ENCODE results near the gene STAC3.

STAC3 gene

GRCh38 chr12:57216921-57217879, 33.8 kb downstream of the STAC3 start:
- Histone ChIP-seq H3K27me3 (ENCODE audit: control insufficient read depth, insufficient read depth, low read length) (peaks cover 88% of the 10 kb centered on the region), H3K4me1 (ENCODE audit: control insufficient read depth, low read depth, low read length) (peaks cover 31% of the 10 kb centered on the region)

GRCh38 chr12:57216014-57216911, 34.7 kb downstream of the STAC3 start, which contains the start of gene NXPH4:
NXPH4 (plus strand) TSS chr12:57216794; CDS start chr12:57216970, 176 bp downstream.
- peaks cover 4% of the 10 kb centered on the region for H3K9me3 ChIP-seq (ENCODE audit: control insufficient read depth, low read depth, low read length)
- no peak within 1 kb of the TSS for H3K9ac ChIP-seq (ENCODE audit: low read length)
- H3K36me3 ChIP-seq (ENCODE audit: control insufficient read depth, low read depth, low read length) = peaks cover 2% of the 10 kb centered on the region
- peaks cover 78% of the 10 kb centered on the region for H3K27me3 ChIP-seq (ENCODE audit: control insufficient read depth, insufficient read depth, low read length)
- no peak within 1 kb of the TSS for H3K27ac ChIP-seq (ENCODE audit: low read length)
- H3K4me1 ChIP-seq (ENCODE audit: control insufficient read depth, low read depth, low read length) = peaks cover 27% of the 10 kb centered on the region
- peak within 1 kb of the TSS; percentile 51 for H3K4me3 ChIP-seq (ENCODE audit: low read length)

More at GRCh38 chr12:57216921-57217879, 33.8 kb downstream of the STAC3 start:
- Histone ChIP-seq H3K9me3 (ENCODE audit: control insufficient read depth, low read depth, low read length) (peaks cover 4% of the 10 kb centered on the region), H3K36me3 (ENCODE audit: control insufficient read depth, low read depth, low read length) (no peaks in the 10 kb centered on the region), H3K9ac (ENCODE audit: low read length) (no peak overlapping the region), H3K27ac (ENCODE audit: low read length) (no peak overlapping the region), H3K4me3 (ENCODE audit: low read length) (peak overlapping the region; percentile 51)

- Histone ChIP-seq H3K27ac (ENCODE audit: low read length) (no peak overlapping the region), H3K27me3 (ENCODE audit: control insufficient read depth, insufficient read depth, low read length) (peaks cover 72% of the 10 kb centered on the region), H3K4me1 (ENCODE audit: control insufficient read depth, low read depth, low read length) (peaks cover 24% of the 10 kb centered on the region), H3K9ac (ENCODE audit: low read length) (no peak overlapping the region), H3K9me3 (ENCODE audit: control insufficient read depth, low read depth, low read length) (peaks cover 4% of the 10 kb centered on the region), H3K4me3 (ENCODE audit: low read length) (peak overlapping the region; percentile 0), H3K36me3 (ENCODE audit: control insufficient read depth, low read depth, low read length) (peaks cover 8% of the 10 kb centered on the region)
Measured at GRCh38 chr12:57215668-57216013, 35.3 kb downstream of the STAC3 start.

GRCh38 chr12:57215065-57215464, 35.9 kb downstream of the STAC3 start:
- Histone ChIP-seq H3K4me3 (ENCODE audit: low read length) (no peak overlapping the region), H3K36me3 (ENCODE audit: control insufficient read depth, low read depth, low read length) (peaks cover 10% of the 10 kb centered on the region), H3K27me3 (ENCODE audit: control insufficient read depth, insufficient read depth, low read length) (peaks cover 66% of the 10 kb centered on the region), H3K27ac (ENCODE audit: low read length) (no peak overlapping the region), H3K9ac (ENCODE audit: low read length) (no peak overlapping the region), H3K9me3 (ENCODE audit: control insufficient read depth, low read depth, low read length) (peaks cover 4% of the 10 kb centered on the region), H3K4me1 (ENCODE audit: control insufficient read depth, low read depth, low read length) (peaks cover 22% of the 10 kb centered on the region)

GRCh38 chr12:57214398-57214781, 36.6 kb downstream of the STAC3 start:
- H3K36me3 ChIP-seq (ENCODE audit: control insufficient read depth, low read depth, low read length) = peaks cover 13% of the 10 kb centered on the region
- H3K4me1 ChIP-seq (ENCODE audit: control insufficient read depth, low read depth, low read length) = peaks cover 16% of the 10 kb centered on the region
- no peak overlapping the region for H3K4me3 ChIP-seq (ENCODE audit: low read length)
- no peak overlapping the region for H3K27ac ChIP-seq (ENCODE audit: low read length)
- H3K27me3 ChIP-seq (ENCODE audit: control insufficient read depth, insufficient read depth, low read length) = peaks cover 59% of the 10 kb centered on the region
- peaks cover 4% of the 10 kb centered on the region for H3K9me3 ChIP-seq (ENCODE audit: control insufficient read depth, low read depth, low read length)
- H3K9ac ChIP-seq (ENCODE audit: low read length) = no peak overlapping the region

GRCh38 chr12:57213763-57214397, 37.1 kb downstream of the STAC3 start:
- H3K9ac ChIP-seq (ENCODE audit: low read length) = no peak overlapping the region
- H3K27me3 ChIP-seq (ENCODE audit: control insufficient read depth, insufficient read depth, low read length) = peaks cover 54% of the 10 kb centered on the region
- no peak overlapping the region for H3K4me3 ChIP-seq (ENCODE audit: low read length)

GRCh38 chr12:57213058-57213715, 37.8 kb downstream of the STAC3 start:
- Histone ChIP-seq H3K36me3 (ENCODE audit: control insufficient read depth, low read depth, low read length) (peaks cover 16% of the 10 kb centered on the region), H3K9me3 (ENCODE audit: control insufficient read depth, low read depth, low read length) (peaks cover 4% of the 10 kb centered on the region), H3K4me3 (ENCODE audit: low read length) (no peak overlapping the region), H3K27ac (ENCODE audit: low read length) (no peak overlapping the region), H3K4me1 (ENCODE audit: control insufficient read depth, low read depth, low read length) (peaks cover 15% of the 10 kb centered on the region), H3K9ac (ENCODE audit: low read length) (no peak overlapping the region), H3K27me3 (ENCODE audit: control insufficient read depth, insufficient read depth, low read length) (peaks cover 47% of the 10 kb centered on the region)

More at GRCh38 chr12:57213763-57214397, 37.1 kb downstream of the STAC3 start:
- peaks cover 4% of the 10 kb centered on the region for H3K9me3 ChIP-seq (ENCODE audit: control insufficient read depth, low read depth, low read length)
- peaks cover 15% of the 10 kb centered on the region for H3K4me1 ChIP-seq (ENCODE audit: control insufficient read depth, low read depth, low read length)
- peaks cover 16% of the 10 kb centered on the region for H3K36me3 ChIP-seq (ENCODE audit: control insufficient read depth, low read depth, low read length)
- H3K27ac ChIP-seq (ENCODE audit: low read length) = no peak overlapping the region

GRCh38 chr12:57212701-57213057, 38.3 kb downstream of the STAC3 start:
- H3K4me1 ChIP-seq (ENCODE audit: control insufficient read depth, low read depth, low read length) = peaks cover 15% of the 10 kb centered on the region
- peaks cover 4% of the 10 kb centered on the region for H3K9me3 ChIP-seq (ENCODE audit: control insufficient read depth, low read depth, low read length)
- no peak overlapping the region for H3K27ac ChIP-seq (ENCODE audit: low read length)
- H3K36me3 ChIP-seq (ENCODE audit: control insufficient read depth, low read depth, low read length) = peaks cover 16% of the 10 kb centered on the region
- H3K27me3 ChIP-seq (ENCODE audit: control insufficient read depth, insufficient read depth, low read length) = peaks cover 42% of the 10 kb centered on the region
- H3K9ac ChIP-seq (ENCODE audit: low read length) = no peak overlapping the region
- no peak overlapping the region for H3K4me3 ChIP-seq (ENCODE audit: low read length)

GRCh38 chr12:57211791-57212700, 38.9 kb downstream of the STAC3 start:
- Histone ChIP-seq H3K9ac (ENCODE audit: low read length) (no peak overlapping the region), H3K27ac (ENCODE audit: low read length) (no peak overlapping the region), H3K36me3 (ENCODE audit: control insufficient read depth, low read depth, low read length) (peaks cover 16% of the 10 kb centered on the region), H3K9me3 (ENCODE audit: control insufficient read depth, low read depth, low read length) (peaks cover 4% of the 10 kb centered on the region), H3K4me3 (ENCODE audit: low read length) (no peak overlapping the region), H3K27me3 (ENCODE audit: control insufficient read depth, insufficient read depth, low read length) (peaks cover 36% of the 10 kb centered on the region), H3K4me1 (ENCODE audit: control insufficient read depth, low read depth, low read length) (peaks cover 15% of the 10 kb centered on the region)

All from iPS-18a (cell line).